ENCODE results near the gene SDHAF4.
"Not testable (repeated sequence)": the region's sequence is repeated elsewhere in the genome, so short reads cannot be mapped to it uniquely, and the experiment has no call there.

Gene SDHAF4

DNA sequence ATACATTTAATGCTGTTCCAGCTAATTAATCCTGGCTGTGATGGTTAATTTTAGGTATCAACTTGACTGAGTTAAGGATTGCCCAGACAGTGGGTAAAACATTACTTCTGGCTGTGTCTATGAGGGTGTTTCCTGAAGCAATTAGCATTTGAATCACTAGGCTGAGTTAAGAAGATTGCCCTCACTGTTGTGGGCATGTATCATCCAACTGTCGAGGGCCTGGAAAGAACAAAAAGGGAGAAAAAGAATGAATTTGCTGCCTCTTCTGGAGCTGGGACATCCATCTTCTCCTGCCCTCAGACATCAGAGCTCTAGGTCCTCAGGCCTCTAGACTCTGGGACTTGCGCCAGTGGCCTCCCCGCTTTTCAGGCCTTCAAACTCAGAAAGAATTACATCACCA lies 34.3 kb downstream of the SDHAF4 start:
- no peaks in the 10 kb centered on the region for H3K36me3 ChIP-seq (replicated peaks; ENCODE audit: low read depth, low read length)
- H3K4me2 ChIP-seq (ENCODE audit: low read length), result no peak overlapping the region
- H3K27me3 ChIP-seq (ENCODE audit: low read depth, low read length), result no peaks in the 10 kb centered on the region
- H3K4me1 ChIP-seq (ENCODE audit: low read length), result no peaks in the 10 kb centered on the region
- H3K27ac ChIP-seq (ENCODE audit: low read length), result no peak overlapping the region
- TF ChIP-seq EZH2phosphoT487 (IDR thresholded peaks at IDR 0.05; ENCODE audit: low read depth), result no peak
- TF ChIP-seq, protein P1, sequence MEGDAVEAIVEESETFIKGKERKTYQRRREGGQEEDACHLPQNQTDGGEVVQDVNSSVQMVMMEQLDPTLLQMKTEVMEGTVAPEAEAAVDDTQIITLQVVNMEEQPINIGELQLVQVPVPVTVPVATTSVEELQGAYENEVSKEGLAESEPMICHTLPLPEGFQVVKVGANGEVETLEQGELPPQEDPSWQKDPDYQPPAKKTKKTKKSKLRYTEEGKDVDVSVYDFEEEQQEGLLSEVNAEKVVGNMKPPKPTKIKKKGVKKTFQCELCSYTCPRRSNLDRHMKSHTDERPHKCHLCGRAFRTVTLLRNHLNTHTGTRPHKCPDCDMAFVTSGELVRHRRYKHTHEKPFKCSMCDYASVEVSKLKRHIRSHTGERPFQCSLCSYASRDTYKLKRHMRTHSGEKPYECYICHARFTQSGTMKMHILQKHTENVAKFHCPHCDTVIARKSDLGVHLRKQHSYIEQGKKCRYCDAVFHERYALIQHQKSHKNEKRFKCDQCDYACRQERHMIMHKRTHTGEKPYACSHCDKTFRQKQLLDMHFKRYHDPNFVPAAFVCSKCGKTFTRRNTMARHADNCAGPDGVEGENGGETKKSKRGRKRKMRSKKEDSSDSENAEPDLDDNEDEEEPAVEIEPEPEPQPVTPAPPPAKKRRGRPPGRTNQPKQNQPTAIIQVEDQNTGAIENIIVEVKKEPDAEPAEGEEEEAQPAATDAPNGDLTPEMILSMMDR (IDR thresholded peaks at IDR 0.05; ENCODE audit: low read depth, low read length), result no peak
- no peak overlapping the region for H3K4me3 ChIP-seq (ENCODE audit: low read length)
- H2AFZ ChIP-seq (ENCODE audit: low read depth, low read length), result no peak overlapping the region
- H3K79me2 ChIP-seq (ENCODE audit: low read length), result no peaks in the 10 kb centered on the region
- no peaks in the 10 kb centered on the region for H3K9me3 ChIP-seq (ENCODE audit: insufficient read depth, low read length)
- H4K20me1 ChIP-seq (ENCODE audit: insufficient read depth, low read length), result no peaks in the 10 kb centered on the region
- no peak overlapping the region for H3K9ac ChIP-seq (ENCODE audit: low read length)

DNA sequence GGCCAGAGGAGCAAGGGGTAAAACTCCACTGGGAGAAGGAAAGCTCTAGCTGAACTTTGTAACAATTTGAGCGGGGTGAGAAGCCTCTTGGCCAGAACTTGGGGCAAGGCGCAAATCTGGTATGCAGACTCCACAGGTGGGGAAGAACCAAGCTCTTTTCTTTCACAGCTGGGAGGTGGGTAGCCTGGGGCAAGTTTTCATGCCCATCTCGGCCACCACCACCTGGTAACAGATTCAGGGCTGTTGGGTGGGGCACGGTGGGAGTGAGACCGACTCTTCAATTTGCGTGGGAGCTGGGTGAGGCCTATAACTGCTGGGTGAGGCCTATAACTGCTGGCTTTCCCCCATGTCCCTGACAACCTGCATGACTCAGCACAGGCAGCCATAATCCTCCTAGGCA lies 37.5 kb downstream of the SDHAF4 start:
- TF ChIP-seq, protein P1 (IDR thresholded peaks at IDR 0.05; ENCODE audit: low read depth, low read length), result no peak
- no peak for TF ChIP-seq EZH2phosphoT487 (IDR thresholded peaks at IDR 0.05; ENCODE audit: low read depth)
- Histone ChIP-seq H3K79me2 (ENCODE audit: low read length) (no peaks in the 10 kb centered on the region), H3K4me3 (ENCODE audit: low read length) (no peak overlapping the region), H3K27me3 (ENCODE audit: low read depth, low read length) (no peaks in the 10 kb centered on the region), H3K4me1 (ENCODE audit: low read length) (no peaks in the 10 kb centered on the region), H3K9me3 (ENCODE audit: insufficient read depth, low read length) (no peaks in the 10 kb centered on the region), H4K20me1 (ENCODE audit: insufficient read depth, low read length) (no peaks in the 10 kb centered on the region), H3K9ac (ENCODE audit: low read length) (no peak overlapping the region), H3K4me2 (ENCODE audit: low read length) (no peak overlapping the region), H2AFZ (ENCODE audit: low read depth, low read length) (no peak overlapping the region), H3K27ac (ENCODE audit: low read length) (no peak overlapping the region), H3K36me3 (replicated peaks; ENCODE audit: low read depth, low read length) (no peaks in the 10 kb centered on the region)

DNA sequence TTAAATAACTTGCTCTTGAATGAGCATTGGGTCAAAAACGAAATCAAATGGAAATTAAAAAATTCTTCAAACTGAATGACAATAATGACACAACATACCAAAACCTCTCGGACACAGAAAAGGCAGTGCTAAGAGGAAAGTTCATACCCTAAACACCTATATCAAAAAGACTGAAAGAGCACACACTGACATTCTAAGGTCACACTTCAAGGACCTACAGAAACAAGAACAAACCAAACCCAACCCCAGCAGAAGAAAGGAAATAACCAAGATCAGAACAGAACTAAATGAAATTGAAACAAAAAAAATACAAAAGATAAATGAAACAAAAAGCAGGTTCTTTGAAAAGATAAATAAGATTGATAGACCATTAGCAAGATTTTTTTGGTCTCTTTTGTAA lies 40.6 kb downstream of the SDHAF4 start:
- not testable (repeated sequence) for H3K27me3 ChIP-seq (ENCODE audit: low read depth, low read length); H3K4me1 ChIP-seq (ENCODE audit: low read length); H3K9me3 ChIP-seq (ENCODE audit: insufficient read depth, low read length); H3K9ac ChIP-seq (ENCODE audit: low read length); H3K79me2 ChIP-seq (ENCODE audit: low read length); H3K4me2 ChIP-seq (ENCODE audit: low read length); H3K4me3 ChIP-seq (ENCODE audit: low read length); H3K27ac ChIP-seq (ENCODE audit: low read length); H4K20me1 ChIP-seq (ENCODE audit: insufficient read depth, low read length); H3K36me3 ChIP-seq (replicated peaks; ENCODE audit: low read depth, low read length); H2AFZ ChIP-seq (ENCODE audit: low read depth, low read length)

DNA sequence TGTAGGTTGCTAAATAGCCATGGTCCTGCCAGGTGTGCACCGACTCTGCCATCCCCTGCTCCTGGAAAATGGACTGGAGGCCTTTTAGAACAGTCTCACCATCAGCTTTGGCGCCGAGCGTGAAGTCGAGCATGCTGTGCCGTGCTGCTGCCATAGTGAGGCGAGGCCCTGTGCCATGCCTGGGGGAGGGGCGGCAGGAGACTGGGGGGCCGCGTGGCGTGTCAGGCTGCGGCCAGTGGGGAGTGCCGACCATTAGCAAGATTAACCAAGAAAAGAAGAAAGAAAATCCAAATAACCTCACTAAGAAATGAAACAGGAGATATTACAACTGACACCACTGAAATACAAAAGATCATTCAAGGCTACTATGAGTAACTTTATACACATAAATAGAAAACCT lies 42.5 kb downstream of the SDHAF4 start:
- H3K9me3 ChIP-seq (ENCODE audit: insufficient read depth, low read length); H2AFZ ChIP-seq (ENCODE audit: low read depth, low read length); H3K79me2 ChIP-seq (ENCODE audit: low read length); H3K27me3 ChIP-seq (ENCODE audit: low read depth, low read length); H3K4me2 ChIP-seq (ENCODE audit: low read length); H3K4me1 ChIP-seq (ENCODE audit: low read length); H3K36me3 ChIP-seq (replicated peaks; ENCODE audit: low read depth, low read length); H3K27ac ChIP-seq (ENCODE audit: low read length); H3K4me3 ChIP-seq (ENCODE audit: low read length); H3K9ac ChIP-seq (ENCODE audit: low read length); H4K20me1 ChIP-seq (ENCODE audit: insufficient read depth, low read length): not testable (repeated sequence)

DNA sequence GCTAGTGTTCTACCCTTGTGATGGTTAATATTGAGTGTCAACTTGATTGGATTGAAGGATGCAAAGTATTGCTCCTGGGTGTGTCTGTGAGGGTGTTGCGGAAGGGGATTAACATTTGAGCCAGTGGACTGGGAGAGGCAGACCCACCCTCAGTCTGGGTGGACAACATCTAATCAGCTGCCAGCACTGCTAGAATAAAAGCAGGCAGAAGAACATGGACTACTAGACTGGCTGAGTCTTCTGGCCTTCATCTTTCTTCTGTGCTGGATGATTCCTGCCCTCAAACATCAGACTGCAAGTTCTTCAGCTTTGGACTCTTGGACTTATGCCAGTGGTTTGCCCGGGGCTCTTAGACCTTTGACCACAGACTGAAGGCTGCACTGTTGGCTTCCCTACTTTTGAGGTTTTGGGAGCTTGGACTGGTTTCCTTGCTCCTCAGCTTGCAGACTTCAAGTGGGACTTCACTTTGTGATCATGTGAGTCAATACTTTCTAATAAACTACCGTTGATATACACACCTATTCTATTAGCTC lies 50.1 kb downstream of the SDHAF4 start:
- Histone ChIP-seq H3K4me2 (ENCODE audit: low read length) (no peak overlapping the region), H3K9me3 (ENCODE audit: insufficient read depth, low read length) (no peaks in the 10 kb centered on the region), H3K27ac (ENCODE audit: low read length) (no peak overlapping the region), H3K4me1 (ENCODE audit: low read length) (no peaks in the 10 kb centered on the region), H4K20me1 (ENCODE audit: insufficient read depth, low read length) (no peaks in the 10 kb centered on the region), H3K9ac (ENCODE audit: low read length) (no peak overlapping the region), H3K4me3 (ENCODE audit: low read length) (no peak overlapping the region), H3K27me3 (ENCODE audit: low read depth, low read length) (no peaks in the 10 kb centered on the region), H2AFZ (ENCODE audit: low read depth, low read length) (no peak overlapping the region), H3K36me3 (replicated peaks; ENCODE audit: low read depth, low read length) (no peaks in the 10 kb centered on the region), H3K79me2 (ENCODE audit: low read length) (no peaks in the 10 kb centered on the region)
- TF ChIP-seq, protein P1 (IDR thresholded peaks at IDR 0.05; ENCODE audit: low read depth, low read length), result no peak
- no peak for TF ChIP-seq EZH2phosphoT487 (IDR thresholded peaks at IDR 0.05; ENCODE audit: low read depth)

Data from OCI-LY3 (cell line).